Activated CD8-positive, alpha-beta memory T cell treated with anti-CD3 and anti-CD28 coated beads, Interleukin-2, amount 50 U/mL, for 1 hour (primary cell): ENCODE results near the gene FHIT.

ENCODE experiments used
- DNase-seq: peaks from one replicate; pipeline ENCODE4 v3.0.0-alpha.2; 2020; ENCODE audit errors: extremely low read depth

The FHIT gene

DNA sequence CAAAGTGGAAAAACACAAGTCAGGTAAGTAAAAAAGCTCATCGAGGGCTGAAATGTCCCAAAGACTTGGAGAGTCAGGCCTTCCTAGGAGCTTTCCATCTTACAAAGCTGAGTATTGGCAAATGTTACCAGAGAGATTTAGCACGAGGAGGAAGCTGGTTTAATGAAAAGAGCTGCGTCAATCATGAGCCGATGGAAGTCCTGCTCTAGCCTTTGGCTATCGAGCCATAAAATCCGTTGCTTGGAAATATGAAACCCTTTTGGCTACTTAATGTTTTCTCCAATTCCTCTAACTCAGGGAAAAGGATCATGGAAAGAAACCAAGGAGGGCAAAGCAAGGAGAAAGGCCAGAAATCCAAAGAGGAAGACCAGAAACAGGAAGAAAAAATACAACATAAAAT, 1074.6 kb downstream of the FHIT start:
- DNase-seq: no peak

DNA sequence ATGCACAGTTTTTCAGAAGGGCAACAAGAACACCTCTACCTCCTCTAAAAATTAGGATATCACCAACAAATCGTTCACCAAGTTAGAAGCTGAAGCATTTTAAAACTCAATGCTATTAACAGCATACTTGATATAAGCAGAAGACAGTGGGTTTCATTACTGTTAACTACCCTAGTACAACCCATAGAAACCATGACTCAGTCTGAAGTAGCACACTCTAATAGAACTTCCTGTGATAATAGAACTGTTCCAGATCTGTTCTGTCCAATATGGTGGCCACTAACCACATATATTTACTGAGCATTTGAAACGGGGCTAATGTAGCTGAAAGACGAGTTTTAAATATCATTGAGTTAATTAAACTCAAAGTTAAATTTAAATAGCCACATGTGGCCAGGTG, 1075.6 kb downstream of the FHIT start:
- no peak for DNase-seq

DNA sequence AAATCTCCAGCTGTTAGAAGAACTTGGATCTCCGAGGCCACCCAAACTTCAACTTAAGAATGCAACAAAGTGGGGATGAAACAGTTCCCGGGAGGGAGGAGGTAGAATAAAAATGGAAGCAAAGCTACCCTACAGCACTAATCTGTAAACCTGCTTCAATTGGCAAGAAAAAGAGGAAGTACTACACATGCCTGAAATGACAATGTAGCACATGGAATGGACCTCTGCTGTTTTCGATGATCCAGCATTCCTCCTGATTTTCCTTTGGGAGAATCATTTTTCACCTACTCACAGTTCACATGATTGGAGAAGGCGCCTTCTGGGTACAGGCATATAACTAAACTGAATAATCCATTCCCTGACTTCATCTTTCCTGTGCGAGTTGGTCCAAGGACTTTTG, 1081.5 kb downstream of the FHIT start:
- DNase-seq: no peak

- DNase-seq: no peak
Measured at GRCh38 chr3:60167186-60167585, 1084.1 kb downstream of the FHIT start.

DNA sequence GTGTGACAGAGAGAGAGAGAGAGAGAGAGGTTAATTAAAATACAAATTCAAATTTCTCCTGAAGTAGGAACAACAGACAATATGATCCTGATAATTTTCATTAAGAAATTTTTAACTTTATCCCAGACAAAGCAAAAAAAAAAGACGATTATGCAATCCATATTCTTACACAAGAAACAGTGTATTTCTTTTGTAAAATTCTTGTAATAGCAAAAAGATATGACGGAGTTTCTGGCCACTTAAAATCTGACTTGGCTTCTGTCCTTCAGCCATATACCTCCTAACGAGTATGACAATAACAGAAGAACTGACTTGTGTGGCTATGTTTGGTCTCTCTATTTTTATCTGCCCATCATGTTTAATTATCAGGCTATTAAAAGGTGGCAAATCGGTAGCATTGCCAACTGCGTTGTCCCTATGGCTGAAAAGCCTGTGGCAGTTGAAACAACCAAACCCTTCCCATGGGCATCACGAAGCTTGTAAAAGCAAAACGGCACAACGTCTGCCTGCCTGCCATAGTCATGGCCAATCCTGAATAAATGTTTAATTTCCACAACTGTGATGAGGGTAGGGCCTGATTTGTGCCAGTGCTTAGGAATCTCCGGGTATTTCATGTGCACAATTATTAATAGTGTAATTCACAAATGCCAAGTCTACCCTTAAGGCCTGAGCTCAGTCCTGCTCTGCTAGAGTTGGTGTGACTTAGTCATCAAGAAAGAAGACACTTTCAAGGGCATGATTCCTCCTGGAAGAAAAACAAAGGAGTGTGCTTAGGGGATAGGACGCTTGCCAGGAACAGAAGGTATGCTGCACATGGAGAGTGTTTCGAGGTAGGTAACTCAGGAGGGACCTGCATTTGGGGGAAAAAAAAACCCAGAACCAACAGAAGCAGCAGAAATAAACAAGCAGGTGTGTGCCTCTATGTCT, 1090.2 kb downstream of the FHIT start:
- no peak for DNase-seq

- DNase-seq: no peak
Measured at GRCh38 chr3:60160111-60160821, 1091.0 kb downstream of the FHIT start.

GRCh38 chr3:60158035-60158434, 1093.2 kb downstream of the FHIT start:
- DNase-seq: no peak

DNA sequence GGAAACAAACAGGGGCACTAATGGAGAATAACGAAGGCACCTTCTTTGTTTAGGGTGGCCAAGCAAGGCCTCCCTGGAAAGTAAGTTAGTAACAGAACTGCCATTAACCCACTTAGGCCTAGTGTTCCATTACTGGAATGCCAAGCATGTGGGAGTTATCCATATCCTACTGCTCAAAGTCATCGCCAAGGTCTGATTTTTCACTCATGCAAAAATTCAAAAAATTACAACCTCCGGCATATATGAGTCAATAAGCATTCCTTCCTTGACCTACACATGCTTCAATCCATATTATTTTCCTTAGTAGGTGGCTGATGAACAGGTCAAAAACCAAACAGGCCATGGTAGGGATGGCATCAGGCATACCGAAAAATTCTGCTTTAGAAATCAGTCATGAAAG, 1097.2 kb downstream of the FHIT start:
- DNase-seq: no peak

- no peak for DNase-seq
Measured at GRCh38 chr3:60153221-60153999, 1097.8 kb downstream of the FHIT start.

- DNase-seq: no peak
Measured at GRCh38 chr3:60149501-60149900, 1101.8 kb downstream of the FHIT start.

DNA sequence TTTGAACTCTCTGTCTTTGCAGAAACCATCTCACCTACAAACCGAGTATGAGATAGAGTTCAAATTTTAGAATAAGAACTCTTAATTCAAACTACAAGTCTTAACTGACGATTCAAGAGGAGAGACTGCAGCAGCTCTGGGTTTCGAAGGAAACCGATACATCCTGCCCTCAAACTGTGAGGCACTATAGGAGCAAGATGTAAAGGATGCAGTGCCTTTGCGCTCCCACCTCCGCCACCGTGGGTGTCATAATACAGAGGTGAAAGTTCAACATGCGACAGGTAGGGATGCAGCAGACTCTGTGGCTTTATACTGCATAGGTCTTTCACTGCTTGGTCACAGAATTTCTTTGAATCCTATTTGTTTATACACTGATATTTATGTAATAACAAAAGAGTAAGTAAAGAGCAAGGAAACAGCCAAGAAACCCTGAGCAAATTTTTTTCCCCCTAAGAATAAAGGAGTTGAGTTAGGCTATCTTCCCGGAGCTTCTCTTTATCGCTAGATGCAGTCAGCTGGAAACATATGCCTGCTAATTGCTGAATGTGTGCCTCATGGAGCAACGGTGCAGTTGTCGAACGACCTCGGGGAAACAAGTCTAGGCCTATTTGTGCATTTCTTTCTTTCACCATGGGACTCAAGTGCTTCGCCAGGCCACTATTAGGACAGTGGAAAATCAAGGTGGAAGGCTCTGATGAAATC, 1103.9 kb downstream of the FHIT start:
- no peak for DNase-seq

DNA sequence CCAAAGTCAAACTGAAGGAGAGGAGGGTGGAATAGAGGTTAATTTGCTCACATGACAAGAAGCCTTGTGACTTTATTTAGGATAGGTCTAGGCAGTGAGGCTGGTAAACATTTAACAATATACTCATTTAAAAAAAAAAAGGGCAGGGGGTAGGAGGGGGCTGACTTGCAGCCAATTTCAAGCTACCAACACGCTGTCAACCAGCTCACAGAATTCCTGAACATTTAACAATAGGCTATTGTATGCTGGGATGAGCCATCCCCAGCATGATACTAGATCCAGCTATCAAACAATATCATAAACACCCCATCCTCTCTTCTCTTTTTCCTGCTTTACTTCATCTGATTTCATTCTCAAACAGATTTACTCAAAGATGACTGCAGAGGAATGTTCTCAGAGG, 1105.1 kb downstream of the FHIT start:
- DNase-seq: no peak

GRCh38 chr3:60144071-60144470, 1107.2 kb downstream of the FHIT start:
- no peak for DNase-seq

DNA sequence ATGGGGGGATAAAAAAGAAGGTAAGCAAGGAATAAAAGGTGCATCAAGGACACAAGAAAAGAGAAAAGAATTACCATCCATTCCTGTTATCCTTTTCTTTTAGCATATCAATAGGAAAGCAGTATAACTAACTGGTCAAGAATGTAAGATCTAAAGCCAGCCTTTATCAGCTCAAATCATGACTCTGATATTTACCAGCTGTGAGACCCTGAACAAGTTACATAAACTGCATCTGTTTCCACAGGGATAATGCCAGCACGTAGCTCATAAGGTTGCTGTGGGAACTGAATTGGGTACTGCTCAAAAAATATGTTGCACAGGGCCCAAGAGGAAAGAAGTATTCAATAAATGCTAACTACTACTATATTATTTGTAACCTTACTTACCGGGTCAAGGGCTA, 1109.2 kb downstream of the FHIT start:
- no peak for DNase-seq

GRCh38 chr3:60140160-60140559, 1111.1 kb downstream of the FHIT start:
- no peak for DNase-seq

GRCh38 chr3:60136601-60137000, 1114.7 kb downstream of the FHIT start:
- DNase-seq: no peak

GRCh38 chr3:60135474-60135873, 1115.8 kb downstream of the FHIT start:
- no peak for DNase-seq

DNA sequence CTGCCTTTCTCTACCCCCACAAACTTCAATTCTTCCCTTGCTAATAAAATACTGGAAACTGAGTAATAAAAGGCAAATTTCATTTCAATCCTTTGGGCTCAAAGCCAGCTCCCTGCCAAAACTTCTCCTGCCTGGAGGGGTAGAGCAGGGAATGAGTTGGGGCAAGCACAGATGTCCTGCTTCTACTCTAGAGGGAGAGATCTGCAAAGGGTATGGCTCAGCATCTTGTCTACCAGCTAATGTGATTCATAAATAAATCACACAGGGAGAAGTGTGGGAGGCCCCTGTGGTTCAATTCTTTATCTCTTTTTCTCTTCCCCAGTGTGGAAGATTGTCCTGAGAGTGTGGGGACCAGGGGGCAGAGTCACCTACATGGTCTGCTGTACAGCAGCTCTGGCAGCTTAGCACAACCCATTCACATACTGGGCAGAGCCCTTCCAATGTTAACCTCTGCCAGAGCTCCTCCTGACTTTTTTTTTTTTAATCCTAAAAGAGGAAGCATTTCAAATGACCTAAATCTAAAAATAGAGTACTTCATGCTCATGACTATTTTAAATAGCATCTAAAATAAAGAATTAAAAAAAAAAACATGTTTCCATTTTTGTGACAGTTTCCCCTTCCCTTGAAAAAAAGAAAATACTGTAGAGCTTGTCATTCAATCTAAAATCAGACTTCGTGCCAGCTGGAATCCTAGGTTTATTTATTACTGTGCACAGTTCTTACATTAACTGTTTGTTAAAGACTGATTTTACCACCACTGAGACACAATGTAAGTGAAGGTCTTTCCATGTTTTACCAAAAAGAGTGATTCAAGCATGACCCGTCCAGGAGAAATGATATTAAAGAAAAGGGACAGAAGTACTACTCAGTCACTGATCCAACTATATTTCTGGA, 1117.7 kb downstream of the FHIT start:
- no peak for DNase-seq

DNA sequence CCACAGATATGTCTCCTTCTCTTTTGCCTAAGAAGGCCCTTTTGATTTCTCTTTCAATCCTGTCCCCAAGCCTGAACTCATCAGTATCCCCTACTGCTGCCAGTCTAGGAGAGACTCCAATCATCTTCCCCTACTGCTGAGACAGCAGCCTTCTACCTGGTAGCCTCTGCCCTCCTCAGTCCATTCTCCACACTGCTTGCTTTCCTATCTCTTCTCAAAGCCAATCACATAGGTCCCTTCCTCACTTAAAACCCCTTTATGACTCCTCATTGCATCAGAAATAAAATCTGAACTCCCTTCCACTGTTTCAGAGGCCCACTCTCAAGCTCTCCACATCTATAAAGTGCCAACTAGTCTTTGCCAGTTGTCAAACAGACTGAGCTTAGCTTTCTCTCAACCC, 1119.6 kb downstream of the FHIT start:
- DNase-seq: no peak

DNA sequence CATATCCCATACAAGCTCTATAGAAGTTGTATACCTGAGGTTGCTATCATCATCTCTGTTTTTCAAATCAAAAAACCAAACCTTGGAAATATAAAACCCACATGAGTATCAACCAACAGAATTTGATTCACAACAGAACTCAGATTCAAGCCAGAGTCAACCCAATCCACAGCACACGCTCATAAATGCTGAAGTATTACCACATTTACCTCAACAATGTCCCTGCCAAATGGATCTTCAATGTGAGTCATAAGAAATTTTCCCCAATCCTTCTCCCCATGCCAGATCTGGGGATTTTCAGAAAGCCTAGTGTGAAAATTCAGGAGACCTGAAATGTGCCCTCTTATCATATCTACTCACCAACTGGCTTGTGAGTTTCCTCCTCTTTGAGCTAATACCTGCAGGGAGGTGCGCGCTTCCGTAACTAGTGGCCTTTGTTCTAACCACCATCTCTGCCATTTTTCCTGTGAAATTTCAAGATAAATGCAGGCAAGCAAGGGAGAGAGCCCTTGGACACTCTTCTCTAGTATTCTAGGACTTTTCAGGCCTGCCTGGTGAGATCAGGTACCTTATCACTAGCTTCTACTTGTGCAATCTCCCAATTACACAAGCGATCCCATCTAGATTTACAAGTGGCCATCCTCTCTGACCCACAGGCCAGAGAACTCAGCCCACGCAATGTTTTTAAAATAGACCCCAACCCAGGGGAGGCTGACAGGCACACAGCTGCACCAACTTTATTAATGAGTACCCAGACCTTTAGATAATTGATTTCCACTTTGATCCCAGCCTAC, 1124.5 kb downstream of the FHIT start:
- DNase-seq: no peak
